GM03348 (cell line): ENCODE data around the gene PARVA.

Source experiments
- DNase-seq: peaks from one replicate; pipeline ENCODE4 v3.0.0; 2012; ENCODE audit warnings: low spot score

PARVA gene

GRCh38 chr11:12433121-12433520, 55.8 kb downstream of the PARVA start:
- no peak for DNase-seq

GRCh38 chr11:12433571-12434324, 56.4 kb downstream of the PARVA start:
- DNase-seq, result peak; percentile 74

- no peak for DNase-seq
Measured at GRCh38 chr11:12434325-12434654, 56.9 kb downstream of the PARVA start.

GRCh38 chr11:12435264-12435663, 57.9 kb downstream of the PARVA start:
- DNase-seq, result no peak

- DNase-seq, result no peak
Measured at GRCh38 chr11:12436266-12436665, 58.9 kb downstream of the PARVA start.

GRCh38 chr11:12438291-12438690, 60.9 kb downstream of the PARVA start:
- no peak for DNase-seq

- DNase-seq, result no peak
Measured at GRCh38 chr11:12439615-12440014, 62.2 kb downstream of the PARVA start.

GRCh38 chr11:12440565-12440964, 63.2 kb downstream of the PARVA start:
- no peak for DNase-seq

- peak; percentile 49 for DNase-seq
Measured at GRCh38 chr11:12441231-12441861, 64.0 kb downstream of the PARVA start.

- no peak for DNase-seq
Measured at GRCh38 chr11:12444601-12445000, 67.2 kb downstream of the PARVA start.

- no peak for DNase-seq
Measured at GRCh38 chr11:12445001-12445400, 67.6 kb downstream of the PARVA start.

- DNase-seq, result no peak
Measured at GRCh38 chr11:12446863-12447262, 69.5 kb downstream of the PARVA start.

GRCh38 chr11:12448131-12448939, 71.0 kb downstream of the PARVA start:
- no peak for DNase-seq

- peak; percentile 51 for DNase-seq
Measured at GRCh38 chr11:12449961-12450715, 72.8 kb downstream of the PARVA start.

GRCh38 chr11:12451179-12451814, 73.9 kb downstream of the PARVA start:
- DNase-seq, result no peak

GRCh38 chr11:12453243-12453642, 75.9 kb downstream of the PARVA start:
- no peak for DNase-seq

GRCh38 chr11:12454782-12455181, 77.4 kb downstream of the PARVA start:
- peak; percentile 35 for DNase-seq

GRCh38 chr11:12455938-12456337, 78.6 kb downstream of the PARVA start:
- peak; percentile 58 for DNase-seq

- no peak for DNase-seq
Measured at GRCh38 chr11:12456651-12457579, 79.5 kb downstream of the PARVA start.

GRCh38 chr11:12458042-12458441, 80.7 kb downstream of the PARVA start:
- DNase-seq, result no peak

- DNase-seq, result no peak
Measured at GRCh38 chr11:12459374-12459773, 82.0 kb downstream of the PARVA start.
